ENCODE data around the gene AREG.

- no peak for TF ChIP-seq CTCF (conservative IDR thresholded peaks at IDR 0.05; ENCODE audit: low read length)
- TF ChIP-seq EZH2phosphoT487 (IDR thresholded peaks at IDR 0.05; ENCODE audit: borderline replicate concordance) = no peak
These were observed 10.6 kb downstream of the AREG start for GRCh38 chr4:74455361-74456055.
